HCT116 (cell line): Measurements from ENCODE around the gene OR13J1. TPM values are rescaled to one million over a fixed set of nuclear protein-coding genes. Genes with fewer than 3 reads are reported as not detected.

Experiments
- ATAC-seq: fragments of 200-7000 bp; cut with Tn5 transposase; 2 replicates; pipeline ENCODE4 v1.9.1; 2020; ENCODE audit warnings: mild to moderate bottlenecking, moderate library complexity
- BruUV-seq: library from RNA; stranded (reverse); fragments of 400-500 nt; replicated peaks from 2 replicates; lab custom pipeline; 2021; lab: Mats Ljungman, UMichigan
- CTCF ChIA-PET: fragments of 300-600 bp; sonication (Branson Sonifier 250); formaldehyde crosslinking; loops from one replicate; lab custom pipeline; 2021; ENCODE audit warnings: antibody characterized with exemption; lab: Charles Lee
- POLR2A ChIA-PET: fragments of 300-600, 350-600 bp; sonication (Branson Sonifier 250); formaldehyde crosslinking; loops from one replicate; lab custom pipeline; 2021; ENCODE audit warnings: antibody characterized with exemption; lab: Charles Lee
- RAD21 ChIA-PET, 2 experiments: fragments of 300-600 bp; sonication (Branson Sonifier 250); formaldehyde crosslinking; loops; one replicate each; lab custom pipeline; 2023; ENCODE audit warnings: low total read pairs in 2 of 2; ENCODE audit not compliant: uncharacterized antibody in 2 of 2, unreplicated experiment in 2 of 2, low non-redundant PET in 1 of 2; lab: Charles Lee
- DNase-seq: peaks from one replicate; pipeline ENCODE4 v3.0.0-alpha.2; 2010; ENCODE audit warnings: low read depth, low spot score
- H2AFZ ChIP-seq: fragments of 200-600 bp; shearing (Covaris generic), sonication (generic); 2 replicates; pipeline ENCODE4 v1.6.1; 2017; ENCODE audit warnings: low read depth, mixed run types, mixed read lengths, antibody characterized with exemption, low read length; ENCODE audit not compliant: poor library complexity, severe bottlenecking
- H3K27ac ChIP-seq: 2 replicates; pipeline ENCODE4 v1.5.1; 2012; ENCODE audit warnings: low read depth, low read length
- H3K27me3 ChIP-seq: fragments of 200-600 bp; sonication (generic); 2 replicates; pipeline ENCODE4 v1.6.1; 2016; ENCODE audit warnings: mixed run types, low read length, mixed read lengths; ENCODE audit not compliant: insufficient read depth
- H3K36me3 ChIP-seq, 2 experiments: fragments of 200-500 bp in 1 of 2; fragments of 200-600 bp in 1 of 2; sonication (Bioruptor generic) in 1 of 2; sonication (generic) in 1 of 2; 2 replicates each; pipeline versions ENCODE4 v1.5.1 to v1.6.1; 2014 to 2016; ENCODE audit warnings: low read length in 2 of 2, inconsistent platforms in 1 of 2, mixed read lengths in 1 of 2, mixed run types in 1 of 2; ENCODE audit not compliant: insufficient read depth in 2 of 2, control insufficient read depth in 1 of 2
- H3K4me1 ChIP-seq, 2 experiments: fragments of 200-600 bp in 1 of 2; sonication (generic) in 1 of 2; 2 replicates each; pipeline versions ENCODE4 v1.5.1 to v1.6.1; 2012 to 2017; ENCODE audit warnings: low read length in 2 of 2, inconsistent platforms in 1 of 2, mild to moderate bottlenecking in 1 of 2, mixed read lengths in 1 of 2, mixed run types in 1 of 2, moderate library complexity in 1 of 2; ENCODE audit not compliant: insufficient read depth in 2 of 2, control insufficient read depth in 1 of 2
- H3K4me2 ChIP-seq: fragments of 200-600 bp; sonication (generic); 2 replicates; pipeline ENCODE4 v1.6.1; 2017; ENCODE audit warnings: mixed run types, low read length, mixed read lengths
- H3K4me3 ChIP-seq, 2 experiments: fragments of 200-600 bp in 1 of 2; sonication (generic) in 1 of 2; replicated peaks in 1 of 2; 2 replicates each; pipeline ENCODE4 v1.5.1; 2011 to 2016; ENCODE audit warnings: low read length in 2 of 2, control low read depth in 1 of 2, low read depth in 1 of 2, mild to moderate bottlenecking in 1 of 2, mixed read lengths in 1 of 2, mixed run types in 1 of 2
- H3K79me2 ChIP-seq: fragments of 200-600 bp; sonication (generic); 2 replicates; pipeline ENCODE4 v1.6.1; 2017; ENCODE audit warnings: mild to moderate bottlenecking, mixed run types, low read length, moderate library complexity, mixed read lengths; ENCODE audit not compliant: insufficient read depth
- H3K9ac ChIP-seq: fragments of 200-600 bp; sonication (generic); 2 replicates; pipeline ENCODE4 v1.6.1; 2016; ENCODE audit warnings: low read length, mixed read lengths
- H3K9me2 ChIP-seq: fragments of 200-600 bp; sonication (generic), shearing (Covaris generic); 2 replicates; pipeline ENCODE4 v1.6.1; 2017; ENCODE audit warnings: mixed run types, mild to moderate bottlenecking, moderate library complexity; ENCODE audit not compliant: insufficient read depth
- H3K9me3 ChIP-seq, 2 experiments: fragments of 200-500 bp in 1 of 2; fragments of 200-600 bp in 1 of 2; sonication (Bioruptor generic) in 1 of 2; sonication (generic) in 1 of 2; 2 replicates each; pipeline ENCODE4 v1.6.1; 2014 to 2017; ENCODE audit warnings: low read length in 2 of 2, mixed read lengths in 2 of 2, inconsistent platforms in 1 of 2, low read depth in 1 of 2, mild to moderate bottlenecking in 1 of 2, mixed run types in 1 of 2, moderate library complexity in 1 of 2; ENCODE audit not compliant: control insufficient read depth in 1 of 2, insufficient read depth in 1 of 2
- H4K20me1 ChIP-seq: fragments of 200-600 bp; sonication (generic), shearing (Covaris generic); 2 replicates; pipeline ENCODE4 v1.6.1; 2017; ENCODE audit warnings: mixed run types, mild to moderate bottlenecking, moderate library complexity; ENCODE audit not compliant: insufficient read depth
- CBX3 ChIP-seq: IDR thresholded peaks from 2 replicates; pipeline ENCODE4 v1.6.1; 2012; ENCODE audit warnings: low read depth
- CTCF ChIP-seq, 3 experiments: fragments of 200-600 bp in 1 of 3; sonication (generic) in 1 of 3; IDR thresholded peaks in 2 of 3; conservative IDR thresholded peaks in 1 of 3; 2 replicates each; pipeline ENCODE4 v1.5.1; 2012 to 2017; ENCODE audit warnings: low read depth in 2 of 3, low read length in 2 of 3, antibody characterized with exemption in 1 of 3, borderline replicate concordance in 1 of 3, control low read depth in 1 of 3, mild to moderate bottlenecking in 1 of 3, mixed read lengths in 1 of 3, mixed run types in 1 of 3, moderate library complexity in 1 of 3; ENCODE audit not compliant: insufficient read depth in 1 of 3
- EGR1 ChIP-seq: IDR thresholded peaks from 2 replicates; pipeline ENCODE4 v1.6.1; 2012; ENCODE audit warnings: low read depth
- JUND ChIP-seq: IDR thresholded peaks from 2 replicates; pipeline ENCODE4 v1.6.1; 2012
- POLR2A ChIP-seq: IDR thresholded peaks from 2 replicates; pipeline ENCODE4 v1.7.0; 2011; ENCODE audit warnings: borderline replicate concordance; ENCODE audit not compliant: insufficient read depth, insufficient read length; ENCODE audit errors: extremely low read depth
- POLR2AphosphoS5 ChIP-seq: IDR thresholded peaks from 2 replicates; pipeline ENCODE4 v1.6.1; 2011; ENCODE audit warnings: mild to moderate bottlenecking, low read depth, low read length, moderate library complexity
- SIN3A ChIP-seq: IDR thresholded peaks from 2 replicates; pipeline ENCODE4 v1.6.1; 2012; ENCODE audit warnings: low read depth
- SRF ChIP-seq: IDR thresholded peaks from 2 replicates; pipeline ENCODE4 v1.6.1; 2012; ENCODE audit warnings: low read depth
- ZBTB33 ChIP-seq: IDR thresholded peaks from 2 replicates; pipeline ENCODE4 v1.6.1; 2011; ENCODE audit warnings: mild to moderate bottlenecking, low read length, moderate library complexity; ENCODE audit not compliant: insufficient replicate concordance; ENCODE audit errors: extremely low read depth
- intact Hi-C: fragments of 100-400 bp; cut with micrococcal nuclease; formaldehyde crosslinking; loops from 2 replicates; pipeline ENCODE4 v1.10.0; 2022
- total RNA-seq: library from RNA; stranded (reverse); gene quantifications from one replicate; pipeline ENCODE4 v1.2.1, GENCODE V29; 2021; ENCODE audit not compliant: unreplicated experiment

OR13J1 gene
- total RNA-seq, 1 experiment from 2014 or later: not detected

DNA sequence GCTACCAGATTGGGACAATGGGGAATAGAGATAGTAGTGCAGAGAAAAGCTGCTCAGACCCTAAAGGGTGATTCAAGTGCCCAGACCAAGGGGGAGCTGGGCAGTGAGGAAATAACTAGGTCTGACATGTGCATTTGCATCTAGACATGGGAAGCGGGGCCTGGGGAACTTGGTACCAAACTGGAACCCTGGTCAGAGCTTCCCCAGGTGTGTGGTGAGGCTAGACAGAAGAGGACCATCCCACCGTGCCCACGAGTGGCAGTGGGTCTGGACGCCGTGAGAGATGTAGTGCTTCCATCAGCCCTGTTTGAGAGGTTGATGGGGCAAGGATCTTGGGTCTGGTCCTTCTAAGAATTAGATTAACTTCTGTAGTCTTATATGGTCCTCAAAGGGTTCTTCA is 33.6 kb downstream of the OR13J1 start:
- no TSS peak for BruUV-seq
- peaks cover 0 to 11% of the 10 kb centered on the region in 2 experiments; a peak in 1 of 4 replicates for H3K4me1 ChIP-seq
- no peak for TF ChIP-seq SIN3A
- TF ChIP-seq SRF: no peak
- TF ChIP-seq JUND: no peak
- no peak for TF ChIP-seq EGR1
- no peak for TF ChIP-seq ZBTB33
- no peak for TF ChIP-seq POLR2AphosphoS5
- TF ChIP-seq POLR2A: no peak
- TF ChIP-seq CTCF (IDR thresholded peaks at IDR 0.05 in 2 of 3, conservative IDR thresholded peaks at IDR 0.05 in 1 of 3; ENCODE audit: borderline replicate concordance in 1 of 3, insufficient read depth in 1 of 3, low read depth in 2 of 3, low read length in 2 of 3): no peak
- no peak for TF ChIP-seq CBX3

More for the DNA sequence above, 33.6 kb downstream of the OR13J1 start:
- no peaks in the 10 kb centered on the region for H3K27me3 ChIP-seq
- ATAC-seq (no peak), DNase-seq (no peak)
- no peak overlapping the region for H3K9ac ChIP-seq
- intact Hi-C loops: no loop called here
- H3K36me3 ChIP-seq: no peaks in the 10 kb centered on the region
- H3K79me2 ChIP-seq: no peaks in the 10 kb centered on the region
- no peak overlapping the region for H3K4me3 ChIP-seq
- no peaks in the 10 kb centered on the region for H3K9me3 ChIP-seq
- H3K4me2 ChIP-seq: no peak overlapping the region
- H3K27ac ChIP-seq: no peak overlapping the region
- ChIA-PET POLR2A (no interaction called here), CTCF (interaction anchor here (2.2 kb wide), 1 partner anchor 46 kb away, joined by 12 read pairs; no protein-coding TSS in a partner anchor), RAD21 (no interaction called here)
- no peaks in the 10 kb centered on the region for H4K20me1 ChIP-seq
- no peaks in the 10 kb centered on the region for H3K9me2 ChIP-seq
- no peak overlapping the region for H2AFZ ChIP-seq
